B cell (primary cell): ENCODE measurements around the gene PLCD3. TPM values are rescaled to one million over a fixed set of nuclear protein-coding genes. Genes with fewer than 3 reads are reported as not detected.

Experiments
- ATAC-seq: fragments of 200-7000 bp; cut with Tn5 transposase; one replicate; pipeline ENCODE4 v1.10.0; 2021; ENCODE audit warnings: low read depth, mild to moderate bottlenecking, moderate number of reproducible peaks, moderate library complexity
- CTCF ChIA-PET: fragments of 350-600 bp; sonication (Branson Sonifier 250); formaldehyde crosslinking; loops from one replicate; lab custom pipeline; 2021; ENCODE audit warnings: antibody characterized with exemption, inconsistent platforms; lab: Charles Lee
- POLR2A ChIA-PET: fragments of 350-600 bp; sonication (Branson Sonifier 250); formaldehyde crosslinking; loops from one replicate; lab custom pipeline; 2021; ENCODE audit warnings: antibody characterized with exemption; lab: Charles Lee
- DNase-seq: peaks from one replicate; pipeline ENCODE4 v3.0.0; 2013
- H2AFZ ChIP-seq: 2 replicates; pipeline ENCODE4 v1.6.1; 2012; ENCODE audit warnings: mild to moderate bottlenecking, low read depth, low read length; ENCODE audit not compliant: insufficient read depth, poor library complexity, severe bottlenecking
- H3K27ac ChIP-seq, 2 donors: 1 replicate in 1 of 2; 2 replicates in 1 of 2; pipeline ENCODE4 v1.5.1; 2012 to 2013; ENCODE audit warnings: low read length in 2 of 2, mild to moderate bottlenecking in 2 of 2, moderate library complexity in 1 of 2
- H3K27me3 ChIP-seq, 4 experiments: fragments of 200-600 bp in 1 of 4; sonication (generic) in 1 of 4; replicated peaks in 1 of 4; 1 replicate in 2 of 4; 2 replicates in 2 of 4; pipeline versions ENCODE4 v1.6.1 to v1.7.0; 2013 to 2016; ENCODE audit warnings: low read length in 3 of 4, mild to moderate bottlenecking in 2 of 4, mixed read lengths in 1 of 4, moderate library complexity in 1 of 4; ENCODE audit not compliant: insufficient read depth in 4 of 4, control insufficient read depth in 3 of 4; ENCODE audit errors: control extremely low read depth in 1 of 4
- H3K36me3 ChIP-seq, 2 experiments: replicated peaks in 1 of 2; 1 replicate in 1 of 2; 2 replicates in 1 of 2; pipeline versions ENCODE4 v1.6.1 to v1.7.1; 2013; ENCODE audit warnings: low read length in 1 of 2; ENCODE audit not compliant: insufficient read depth in 2 of 2, control insufficient read depth in 1 of 2; ENCODE audit errors: control extremely low read depth in 1 of 2, extremely low read depth in 1 of 2
- H3K4me1 ChIP-seq, 2 donors: fragments of 200-600 bp in 1 of 2; sonication (generic) in 1 of 2; 1 replicate in 1 of 2; 2 replicates in 1 of 2; pipeline versions ENCODE4 v1.5.1 to v1.6.1; 2013 to 2017; ENCODE audit warnings: low read length in 2 of 2; ENCODE audit not compliant: control insufficient read depth in 2 of 2, insufficient read depth in 2 of 2
- H3K4me2 ChIP-seq: replicated peaks from 2 replicates; pipeline ENCODE3; 2012; ENCODE audit warnings: mild to moderate bottlenecking, low read depth, low read length; ENCODE audit not compliant: poor library complexity, severe bottlenecking
- H3K4me3 ChIP-seq, 5 experiments: fragments of 200-600 bp in 1 of 5; sonication (generic) in 1 of 5; 1 replicate in 3 of 5; 2 replicates in 2 of 5; pipeline versions ENCODE4 v1.5.1 to v1.7.0; 2011 to 2016; ENCODE audit warnings: low read length in 4 of 5, mild to moderate bottlenecking in 4 of 5, low read depth in 2 of 5, control low read depth in 1 of 5, moderate library complexity in 1 of 5; ENCODE audit not compliant: insufficient read depth in 1 of 5; ENCODE audit errors: control extremely low read depth in 1 of 5, extremely low read depth in 1 of 5
- H3K79me2 ChIP-seq: fragments of 200-600 bp; sonication (generic); one replicate; pipeline ENCODE4 v1.6.0; 2016; ENCODE audit warnings: low read length; ENCODE audit not compliant: control insufficient read depth, insufficient read depth
- H3K9ac ChIP-seq: fragments of 200-600 bp; sonication (generic); 2 replicates; pipeline ENCODE4 v1.6.1; 2017; ENCODE audit warnings: mild to moderate bottlenecking, low read length, moderate library complexity
- H3K9me3 ChIP-seq, 3 donors: one replicate each; pipeline versions ENCODE4 v1.6.1 to v1.7.1; 2013; ENCODE audit warnings: low read length in 2 of 3; ENCODE audit not compliant: control insufficient read depth in 2 of 3, insufficient read depth in 1 of 3; ENCODE audit errors: control extremely low read depth in 1 of 3
- H4K20me1 ChIP-seq: 2 replicates; pipeline ENCODE4 v1.6.0; 2012; ENCODE audit warnings: mild to moderate bottlenecking, low read length; ENCODE audit not compliant: insufficient read depth, control insufficient read depth, poor library complexity, severe bottlenecking
- H3K27ac Mint-ChIP-seq: one replicate; pipeline ENCODE4 v1.8.0; 2021; ENCODE audit warnings: mixed read lengths
- H3K27me3 Mint-ChIP-seq: one replicate; pipeline ENCODE4 v1.8.0; 2021; ENCODE audit warnings: mixed read lengths
- H3K4me1 Mint-ChIP-seq: one replicate; pipeline ENCODE4 v1.8.0; 2021; ENCODE audit warnings: mixed read lengths
- H3K4me3 Mint-ChIP-seq: one replicate; pipeline ENCODE4 v1.8.0; 2021; ENCODE audit warnings: mixed read lengths
- H3K9me3 Mint-ChIP-seq: one replicate; pipeline ENCODE4 v1.8.0; 2022; ENCODE audit warnings: mixed read lengths; ENCODE audit not compliant: insufficient read depth
- EZH2 ChIP-seq: IDR thresholded peaks from 2 replicates; pipeline ENCODE4 v1.6.1; 2012; ENCODE audit warnings: borderline replicate concordance, low read depth, mild to moderate bottlenecking, moderate library complexity, low read length; ENCODE audit not compliant: insufficient read depth, poor library complexity, severe bottlenecking
- WGBS: methylation state at CpG from one replicate; pipeline ENCODE4 v1.1.5; 2013; ENCODE audit warnings: missing lambda C conversion rate; ENCODE audit not compliant: insufficient coverage; 5-methylcytosine and 5-hydroxymethylcytosine counted together
- intact Hi-C: fragments of 100-400 bp; cut with micrococcal nuclease; formaldehyde crosslinking; loops from one replicate; pipeline ENCODE4 v1.10.0; 2022
- polyA plus RNA-seq: library from polyadenylated mRNA; depleted of rRNA; stranded (reverse); fragments of >200 nt; gene quantifications from 2 replicates; pipeline ENCODE4 v1.2.3, GENCODE V29; 2012
- total RNA-seq, 2 donors: library from RNA; stranded (reverse); fragments of 120-200 nt in 1 of 2; gene quantifications; 1 replicate in 1 of 2; 2 replicates in 1 of 2; pipeline versions ENCODE4 v1.2.3 to v1.2.4, GENCODE V29; 2013 to 2022
- TF ChIP-seq, protein P1 (sequence below): fragments of 200-600 bp; IDR thresholded peaks from one replicate; pipeline ENCODE4 v1.8.0; 2022; ENCODE audit warnings: antibody characterized with exemption, mild to moderate bottlenecking

PLCD3 gene
- total and polyA plus RNA-seq, 2 donors (not counting 1 experiment from before 2014, with no cell fraction given) = 0.54 to 2.2 TPM

DNA sequence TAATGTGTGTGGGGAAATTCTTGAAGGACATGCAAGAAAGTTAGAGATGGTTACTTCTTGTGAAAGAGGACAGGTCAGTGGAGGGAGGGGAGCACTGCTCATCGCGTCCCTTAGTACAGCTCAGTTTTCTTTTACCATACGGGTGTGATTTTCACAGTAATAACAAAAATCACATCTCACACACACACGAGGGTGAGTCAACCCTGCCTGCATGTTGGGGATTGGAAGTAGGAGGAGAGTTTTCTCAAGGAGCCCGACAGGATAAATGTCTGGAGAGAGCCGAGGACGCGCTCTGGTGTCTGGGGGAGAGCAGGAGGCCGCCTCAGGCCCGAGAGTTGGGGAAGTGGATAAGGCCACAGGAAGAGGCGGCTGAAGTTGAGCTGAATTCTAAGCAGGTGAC lies 16.4 kb downstream of the PLCD3 start:
- Histone ChIP-seq H3K9me3 (no peaks in the 10 kb centered on the region), H3K4me1 (peaks cover 10 to 11% of the 10 kb centered on the region in 2 donors), H3K4me2 (no peak overlapping the region), H4K20me1 (no peaks in the 10 kb centered on the region), H2AFZ (no peak overlapping the region), H3K79me2 (no peaks in the 10 kb centered on the region), H3K36me3 (no peaks in the 10 kb centered on the region), H3K27ac (no peak overlapping the region), H3K4me3 (no peak overlapping the region), H3K27me3 (peaks cover 0 to 5% (median 0%) of the 10 kb centered on the region in 4 experiments), H3K9ac (no peak overlapping the region)
- H3K4me1 Mint-ChIP-seq = peaks cover 12% of the 10 kb centered on the region
- H3K27me3 Mint-ChIP-seq = peaks cover 5% of the 10 kb centered on the region
- no peak for DNase-seq
- H3K27ac Mint-ChIP-seq = no peak overlapping the region
- no peaks in the 10 kb centered on the region for H3K9me3 Mint-ChIP-seq
- WGBS = 67% methylated on average over 7 of the region's 11 CpGs
- H3K4me3 Mint-ChIP-seq = no peak overlapping the region
- no peak for ATAC-seq
- POLR2A ChIA-PET = no interaction called here
- TF ChIP-seq EZH2 = no peak
- TF ChIP-seq, protein P1, sequence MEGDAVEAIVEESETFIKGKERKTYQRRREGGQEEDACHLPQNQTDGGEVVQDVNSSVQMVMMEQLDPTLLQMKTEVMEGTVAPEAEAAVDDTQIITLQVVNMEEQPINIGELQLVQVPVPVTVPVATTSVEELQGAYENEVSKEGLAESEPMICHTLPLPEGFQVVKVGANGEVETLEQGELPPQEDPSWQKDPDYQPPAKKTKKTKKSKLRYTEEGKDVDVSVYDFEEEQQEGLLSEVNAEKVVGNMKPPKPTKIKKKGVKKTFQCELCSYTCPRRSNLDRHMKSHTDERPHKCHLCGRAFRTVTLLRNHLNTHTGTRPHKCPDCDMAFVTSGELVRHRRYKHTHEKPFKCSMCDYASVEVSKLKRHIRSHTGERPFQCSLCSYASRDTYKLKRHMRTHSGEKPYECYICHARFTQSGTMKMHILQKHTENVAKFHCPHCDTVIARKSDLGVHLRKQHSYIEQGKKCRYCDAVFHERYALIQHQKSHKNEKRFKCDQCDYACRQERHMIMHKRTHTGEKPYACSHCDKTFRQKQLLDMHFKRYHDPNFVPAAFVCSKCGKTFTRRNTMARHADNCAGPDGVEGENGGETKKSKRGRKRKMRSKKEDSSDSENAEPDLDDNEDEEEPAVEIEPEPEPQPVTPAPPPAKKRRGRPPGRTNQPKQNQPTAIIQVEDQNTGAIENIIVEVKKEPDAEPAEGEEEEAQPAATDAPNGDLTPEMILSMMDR = no peak
- CTCF ChIA-PET = interaction anchor here (1.2 kb wide), 1 partner anchor 17 kb away, joined by 4 read pairs; no protein-coding TSS in a partner anchor
- intact Hi-C loops = no loop called here

DNA sequence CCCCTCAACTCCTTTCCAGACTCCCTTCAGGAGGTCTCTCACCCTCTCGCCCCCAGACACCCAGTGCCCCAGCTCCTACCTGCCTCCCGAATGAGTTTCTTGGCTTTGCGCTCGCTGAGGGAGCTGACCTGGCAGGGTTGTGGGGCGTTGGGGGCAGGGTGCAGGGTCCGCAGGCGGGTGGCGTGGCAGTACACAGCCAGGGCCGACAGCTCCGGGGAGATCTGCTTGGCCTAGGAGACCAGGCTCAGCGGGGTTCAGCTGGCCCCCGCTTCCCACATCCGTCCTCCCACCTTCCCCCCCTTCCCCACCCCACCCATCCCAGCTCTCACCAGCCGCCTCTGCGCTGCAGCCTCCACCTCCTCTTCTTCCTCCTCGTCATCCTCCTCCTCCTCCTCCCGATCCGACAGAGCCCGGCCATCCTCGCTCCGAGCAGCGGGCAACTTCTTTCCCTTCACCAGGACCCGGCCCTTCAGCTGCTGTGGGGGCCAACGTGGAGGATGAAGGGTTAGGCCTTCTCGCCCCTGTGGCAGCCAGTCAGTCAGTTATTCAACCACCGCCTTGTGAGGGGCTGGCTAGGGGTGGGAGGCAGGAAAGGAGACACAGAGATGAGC lies 17.2 kb downstream of the PLCD3 start:
- no peak overlapping the region for H3K4me3 Mint-ChIP-seq
- POLR2A ChIA-PET = no interaction called here
- Histone ChIP-seq H4K20me1 (no peaks in the 10 kb centered on the region), H3K79me2 (no peaks in the 10 kb centered on the region), H3K9ac (no peak overlapping the region), H3K4me1 (peaks cover 10 to 11% of the 10 kb centered on the region in 2 donors), H3K27me3 (no peaks in the 10 kb centered on the region), H3K4me3 (no peak overlapping the region), H3K36me3 (no peaks in the 10 kb centered on the region), H3K9me3 (no peaks in the 10 kb centered on the region), H2AFZ (no peak overlapping the region), H3K27ac (no peak overlapping the region), H3K4me2 (no peak overlapping the region)
- CTCF ChIA-PET = interaction anchor here (1.4 kb wide), 1 partner anchor 16 kb away, joined by 3 read pairs; no protein-coding TSS in a partner anchor
- H3K4me1 Mint-ChIP-seq = peaks cover 12% of the 10 kb centered on the region
- DNase-seq (no peak), ATAC-seq (no peak)
- H3K9me3 Mint-ChIP-seq = no peaks in the 10 kb centered on the region
- H3K27ac Mint-ChIP-seq = no peak overlapping the region
- WGBS = 94% methylated on average over 12 of the region's 26 CpGs
- TF ChIP-seq, protein P1 = no peak
- TF ChIP-seq EZH2 = no peak
- H3K27me3 Mint-ChIP-seq = peaks cover 3% of the 10 kb centered on the region
- intact Hi-C loops = no loop called here
